Brain microvascular endothelial cell (primary cell): ENCODE data around the gene PCSK1.

ENCODE experiments used
- DNase-seq: peaks from one replicate; pipeline ENCODE4 v3.0.0-alpha.2; 2020
- H3K27ac ChIP-seq: fragments of 250-450 bp; sonication (Bioruptor Pico); 2 replicates; pipeline ENCODE4 v1.5.1; 2020; ENCODE audit warnings: mild to moderate bottlenecking, moderate library complexity
- H3K27me3 ChIP-seq: fragments of 250-450 bp; sonication (Bioruptor Pico); replicated peaks from 2 replicates; pipeline ENCODE4 v1.5.1; 2020; ENCODE audit warnings: mild to moderate bottlenecking
- H3K36me3 ChIP-seq: fragments of 250-450 bp; sonication (Bioruptor Pico); replicated peaks from 2 replicates; pipeline ENCODE4 v1.5.1; 2020; ENCODE audit warnings: mild to moderate bottlenecking
- H3K4me3 ChIP-seq: 2 replicates; pipeline ENCODE4 v1.5.1; 2011; ENCODE audit warnings: low read depth, mild to moderate bottlenecking, control low read depth, low read length, moderate library complexity
- in situ Hi-C: cut with HindIII; loops from 2 replicates; pipeline ENCODE4 v1.10.0; 2017; ENCODE audit warnings: low sequenced_read_pairs, low pct_ligation_motif_present
- TF ChIP-seq, protein P1 (sequence below): IDR thresholded peaks from 2 replicates; pipeline ENCODE4 v1.5.1; 2011; ENCODE audit warnings: low read depth, mild to moderate bottlenecking, moderate library complexity, low read length, control low read depth, inconsistent platforms; ENCODE audit errors: missing control alignments

The PCSK1 gene

DNA sequence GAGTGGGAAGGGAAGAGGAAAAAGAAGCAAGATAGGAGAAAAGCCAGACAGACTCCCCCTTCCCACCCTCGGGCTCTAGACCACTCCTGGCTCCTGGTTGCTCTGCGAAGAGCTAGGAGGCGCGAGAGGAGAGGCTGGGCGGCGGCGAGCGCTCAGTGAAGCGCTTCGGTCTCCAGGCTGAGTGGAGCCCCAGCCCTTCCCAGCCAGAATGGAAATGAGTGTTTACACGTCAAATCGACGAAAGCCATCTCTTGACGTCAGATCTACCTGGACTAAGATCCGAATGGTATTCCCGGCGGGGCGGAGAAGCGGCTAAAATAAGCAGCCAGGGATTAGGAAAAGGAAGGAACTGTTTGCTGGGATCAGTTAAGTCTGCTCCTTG lies at the start of gene PCSK1:
Gene PCSK1 (minus strand): TSS at position 183 of the 382 bp plus-strand sequence. CDS start 206 bp downstream, outside the sequence.
- TF ChIP-seq, protein P1, sequence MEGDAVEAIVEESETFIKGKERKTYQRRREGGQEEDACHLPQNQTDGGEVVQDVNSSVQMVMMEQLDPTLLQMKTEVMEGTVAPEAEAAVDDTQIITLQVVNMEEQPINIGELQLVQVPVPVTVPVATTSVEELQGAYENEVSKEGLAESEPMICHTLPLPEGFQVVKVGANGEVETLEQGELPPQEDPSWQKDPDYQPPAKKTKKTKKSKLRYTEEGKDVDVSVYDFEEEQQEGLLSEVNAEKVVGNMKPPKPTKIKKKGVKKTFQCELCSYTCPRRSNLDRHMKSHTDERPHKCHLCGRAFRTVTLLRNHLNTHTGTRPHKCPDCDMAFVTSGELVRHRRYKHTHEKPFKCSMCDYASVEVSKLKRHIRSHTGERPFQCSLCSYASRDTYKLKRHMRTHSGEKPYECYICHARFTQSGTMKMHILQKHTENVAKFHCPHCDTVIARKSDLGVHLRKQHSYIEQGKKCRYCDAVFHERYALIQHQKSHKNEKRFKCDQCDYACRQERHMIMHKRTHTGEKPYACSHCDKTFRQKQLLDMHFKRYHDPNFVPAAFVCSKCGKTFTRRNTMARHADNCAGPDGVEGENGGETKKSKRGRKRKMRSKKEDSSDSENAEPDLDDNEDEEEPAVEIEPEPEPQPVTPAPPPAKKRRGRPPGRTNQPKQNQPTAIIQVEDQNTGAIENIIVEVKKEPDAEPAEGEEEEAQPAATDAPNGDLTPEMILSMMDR = no peak
- H3K4me3 ChIP-seq = peak within 1 kb of the TSS; percentile 24
- in situ Hi-C loops = no loop called here
- H3K27me3 ChIP-seq = peaks cover 21% of the 10 kb centered on the region
- no peaks in the 10 kb centered on the region for H3K36me3 ChIP-seq
- no peak within 1 kb of the TSS for H3K27ac ChIP-seq
- no peak for DNase-seq

DNA sequence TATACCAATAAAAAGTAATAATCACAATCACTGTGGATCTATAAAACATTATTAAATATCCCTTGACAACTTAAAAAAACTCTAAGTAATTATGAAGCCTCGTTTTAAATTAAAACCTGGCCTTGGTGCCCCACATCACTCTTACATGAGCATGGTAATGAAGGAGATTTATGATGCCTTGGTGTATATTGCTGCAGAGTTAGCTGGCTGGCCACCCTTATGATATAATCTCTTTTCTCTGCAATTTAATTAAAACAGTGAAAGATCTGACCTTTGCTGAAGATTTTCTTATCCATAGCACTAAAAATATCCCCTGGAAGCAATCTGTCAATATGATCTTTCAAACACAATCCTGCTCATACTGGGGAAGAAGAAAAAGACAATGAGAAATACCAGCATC lies 48.8 kb upstream of the PCSK1 start:
- Histone ChIP-seq H3K27me3 (no peaks in the 10 kb centered on the region), H3K4me3 (no peak overlapping the region), H3K27ac (no peak overlapping the region), H3K36me3 (no peaks in the 10 kb centered on the region)
- in situ Hi-C loops = no loop called here
- DNase-seq = no peak
- TF ChIP-seq, protein P1 = no peak

DNA sequence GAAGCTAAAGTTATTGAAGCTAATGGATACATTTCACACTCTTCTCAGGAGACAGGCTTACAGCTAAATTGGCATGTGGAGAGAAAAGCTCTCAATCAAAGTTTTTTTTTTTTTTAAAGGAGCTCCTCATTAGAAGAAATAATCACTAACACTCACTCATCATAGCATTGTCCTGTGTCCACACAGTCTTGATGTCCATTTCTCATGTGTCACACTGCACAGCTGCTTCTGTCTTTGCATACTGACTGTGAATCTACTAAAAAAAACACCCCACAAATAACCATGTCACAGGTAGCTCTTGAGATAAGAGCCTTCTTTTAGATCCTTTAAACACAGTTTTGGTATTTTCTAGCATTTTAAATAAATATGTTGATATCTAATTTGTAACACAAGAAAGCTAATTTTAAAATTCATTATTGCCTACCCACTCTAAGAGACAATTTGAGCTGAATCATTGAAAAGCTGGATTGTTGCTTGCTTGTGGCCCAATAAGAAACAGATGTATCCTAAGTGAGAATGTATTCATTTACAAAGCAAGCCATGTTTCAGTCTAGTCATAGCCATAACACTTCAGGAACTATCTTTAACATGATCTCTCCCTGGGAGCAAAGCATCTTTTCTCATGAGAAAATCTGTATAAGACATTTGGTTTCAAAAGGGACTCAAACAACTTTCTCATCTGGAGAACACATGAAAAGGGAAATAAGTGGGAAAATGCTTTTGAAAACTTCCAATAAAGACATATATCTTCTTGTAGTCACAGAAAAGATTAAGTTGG lies 48.1 kb upstream of the PCSK1 start:
- TF ChIP-seq, protein P1 = no peak
- no peak overlapping the region for H3K4me3 ChIP-seq
- H3K27ac ChIP-seq = no peak overlapping the region
- no peak for DNase-seq
- H3K27me3 ChIP-seq = no peaks in the 10 kb centered on the region
- H3K36me3 ChIP-seq = no peaks in the 10 kb centered on the region
- in situ Hi-C loops = no loop called here

DNA sequence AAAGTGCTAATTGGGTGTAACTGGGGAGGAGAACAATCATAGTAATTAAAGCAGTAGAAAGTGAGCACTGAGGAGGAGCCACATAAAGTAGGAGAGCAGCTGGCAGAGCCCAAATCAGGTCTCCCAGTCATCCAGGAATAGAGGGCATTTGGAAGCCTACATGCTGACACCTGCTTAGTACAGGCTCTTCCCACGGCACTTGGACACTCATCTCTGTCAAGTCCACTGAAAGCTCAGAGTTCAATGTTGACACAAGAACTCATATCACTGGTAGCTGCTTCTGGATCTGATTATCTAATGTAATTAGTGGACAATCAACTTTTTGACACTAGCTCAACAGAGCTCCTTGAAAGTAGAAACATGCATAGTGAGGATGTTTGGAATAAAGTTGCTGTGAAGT lies 45.9 kb upstream of the PCSK1 start:
- in situ Hi-C loops = no loop called here
- Histone ChIP-seq H3K4me3 (no peak overlapping the region), H3K27me3 (no peaks in the 10 kb centered on the region), H3K27ac (no peak overlapping the region), H3K36me3 (no peaks in the 10 kb centered on the region)
- no peak for DNase-seq
- TF ChIP-seq, protein P1 = no peak

DNA sequence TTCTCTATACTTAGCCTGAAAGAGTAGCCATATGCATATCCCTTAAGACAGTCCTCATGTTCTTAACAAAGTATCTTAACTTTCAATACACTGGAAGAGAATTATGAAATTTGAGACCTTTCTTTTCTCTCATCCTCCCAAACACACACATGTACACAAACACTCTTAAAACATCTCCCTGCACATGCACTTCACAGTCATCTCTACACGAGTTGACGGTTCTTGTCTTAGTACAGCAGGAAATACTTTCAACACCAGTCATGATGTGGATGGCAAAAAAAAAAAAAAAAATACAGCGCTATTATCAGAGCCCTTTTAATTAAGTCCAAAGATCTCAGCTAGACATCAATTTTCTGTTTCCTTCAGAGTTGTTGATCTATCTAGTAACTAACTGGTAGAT lies 43.6 kb upstream of the PCSK1 start:
- peak; percentile 54 for DNase-seq
- in situ Hi-C loops = no loop called here
- TF ChIP-seq, protein P1 = no peak
- no peaks in the 10 kb centered on the region for H3K27me3 ChIP-seq
- no peak overlapping the region for H3K4me3 ChIP-seq
- peak overlapping the region; percentile 15 for H3K27ac ChIP-seq
- H3K36me3 ChIP-seq = no peaks in the 10 kb centered on the region

DNA sequence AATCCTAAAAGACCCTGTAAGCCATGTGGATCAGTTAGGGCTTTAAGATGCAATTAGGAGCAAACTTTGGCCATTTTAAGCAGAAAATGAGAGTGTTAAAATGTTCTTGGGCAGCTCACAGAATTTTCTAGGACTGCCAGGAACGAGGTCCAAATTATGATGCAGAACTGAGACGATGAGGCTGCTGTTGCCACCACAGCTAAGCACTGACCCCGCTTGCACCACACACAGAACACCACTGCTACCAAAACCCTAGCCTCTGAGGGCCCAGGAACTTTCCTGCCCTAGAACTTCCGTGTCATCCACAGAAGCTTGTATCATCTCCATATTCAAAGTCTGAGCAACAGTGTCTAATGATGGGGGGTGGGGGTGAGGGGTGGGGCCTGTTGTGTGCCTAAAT lies 41.0 kb upstream of the PCSK1 start:
- H3K27ac ChIP-seq = no peak overlapping the region
- no peak overlapping the region for H3K4me3 ChIP-seq
- no peaks in the 10 kb centered on the region for H3K36me3 ChIP-seq
- no peaks in the 10 kb centered on the region for H3K27me3 ChIP-seq
- in situ Hi-C loops = no loop called here
- TF ChIP-seq, protein P1 = no peak
- DNase-seq = no peak
